Measurements from ENCODE around the gene FILIP1. TPM values are rescaled to one million over a fixed set of nuclear protein-coding genes. Genes with fewer than 3 reads are reported as not detected.

Gene FILIP1
- total and polyA plus RNA-seq, 2 donors from 2014 or later = 0.80 to 4.6 TPM

GRCh38 chr6:75539136-75539535 lies 45.5 kb upstream of the FILIP1 start:
- Histone ChIP-seq H3K4me3 (ENCODE audit: low read length in 3 of 3) (no peak overlapping the region), H3K4me1 (ENCODE audit: control insufficient read depth in 2 of 3, insufficient read depth in 2 of 3, low read depth in 1 of 3, low read length in 3 of 3) (no peaks in the 10 kb centered on the region), H3K9me3 (ENCODE audit: control insufficient read depth in 2 of 3, insufficient read depth in 1 of 3, low read length in 3 of 3) (no peaks in the 10 kb centered on the region), H3K36me3 (ENCODE audit: control insufficient read depth in 2 of 3, insufficient read depth in 3 of 3, low read length in 3 of 3) (no peaks in the 10 kb centered on the region), H3K9ac (ENCODE audit: low read length in 3 of 3) (no peak overlapping the region), H3K27ac (ENCODE audit: low read depth in 2 of 2, low read length in 2 of 2) (no peak overlapping the region), H3K27me3 (ENCODE audit: control insufficient read depth, insufficient read depth, low read length) (no peaks in the 10 kb centered on the region)
- intact Hi-C loops (cut with DNase I) = no loop called here
- DNase-seq (no peak), FAIRE-seq (no peak)
- TF ChIP-seq CTCF (IDR thresholded peaks at IDR 0.05; ENCODE audit: borderline replicate concordance, extremely low read depth, insufficient read depth) = no peak

DNA sequence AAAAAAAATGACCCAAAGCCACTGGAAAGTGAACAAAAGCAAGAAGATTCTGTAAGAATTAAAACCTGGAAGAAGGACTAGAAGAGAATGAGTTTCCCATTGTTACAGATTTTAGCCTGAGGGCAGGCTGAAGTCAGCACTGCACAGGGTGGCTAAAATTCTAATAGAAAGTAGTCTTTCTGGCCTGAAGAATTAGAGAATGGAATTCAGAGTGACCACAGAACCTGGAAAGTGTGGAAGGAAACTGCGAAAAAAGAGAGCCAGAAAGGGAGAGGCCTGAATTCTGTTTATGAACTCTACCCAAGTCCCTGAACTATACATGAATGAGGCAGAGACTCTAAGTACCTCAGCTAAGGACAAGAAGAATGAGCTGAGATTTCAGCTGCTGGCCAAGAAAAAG lies 38.9 kb upstream of the FILIP1 start:
- TF ChIP-seq CTCF (IDR thresholded peaks at IDR 0.05; ENCODE audit: borderline replicate concordance, extremely low read depth, insufficient read depth) = no peak
- Histone ChIP-seq H3K4me3 (ENCODE audit: low read length in 3 of 3) (no peak overlapping the region), H3K4me1 (ENCODE audit: control insufficient read depth in 2 of 3, insufficient read depth in 2 of 3, low read depth in 1 of 3, low read length in 3 of 3) (no peaks in the 10 kb centered on the region), H3K27me3 (ENCODE audit: control insufficient read depth, insufficient read depth, low read length) (no peaks in the 10 kb centered on the region), H3K36me3 (ENCODE audit: control insufficient read depth in 2 of 3, insufficient read depth in 3 of 3, low read length in 3 of 3) (no peaks in the 10 kb centered on the region), H3K27ac (ENCODE audit: low read depth in 2 of 2, low read length in 2 of 2) (no peak overlapping the region), H3K9ac (ENCODE audit: low read length in 3 of 3) (no peak overlapping the region), H3K9me3 (ENCODE audit: control insufficient read depth in 2 of 3, insufficient read depth in 1 of 3, low read length in 3 of 3) (no peaks in the 10 kb centered on the region)
- no peak for DNase-seq
- FAIRE-seq = no peak
- intact Hi-C loops (cut with DNase I) = no loop called here

- no peaks in the 10 kb centered on the region for H3K36me3 ChIP-seq (ENCODE audit: control insufficient read depth in 2 of 3, insufficient read depth in 3 of 3, low read length in 3 of 3)
- no peak overlapping the region for H3K9ac ChIP-seq (ENCODE audit: low read length in 3 of 3)
- intact Hi-C loops (cut with DNase I) = no loop called here
- no peak for FAIRE-seq
- no peak for DNase-seq
- H3K27me3 ChIP-seq (ENCODE audit: control insufficient read depth, insufficient read depth, low read length) = no peaks in the 10 kb centered on the region
- TF ChIP-seq CTCF (IDR thresholded peaks at IDR 0.05; ENCODE audit: borderline replicate concordance, extremely low read depth, insufficient read depth) = no peak
- H3K4me1 ChIP-seq (ENCODE audit: control insufficient read depth in 2 of 3, insufficient read depth in 2 of 3, low read depth in 1 of 3, low read length in 3 of 3) = no peaks in the 10 kb centered on the region
- no peaks in the 10 kb centered on the region for H3K9me3 ChIP-seq (ENCODE audit: control insufficient read depth in 2 of 3, insufficient read depth in 1 of 3, low read length in 3 of 3)
- H3K4me3 ChIP-seq (ENCODE audit: low read length in 3 of 3) = no peak overlapping the region
- no peak overlapping the region for H3K27ac ChIP-seq (ENCODE audit: low read depth in 2 of 2, low read length in 2 of 2)
These were observed 37.6 kb upstream of the FILIP1 start for GRCh38 chr6:75531174-75531573.

DNA sequence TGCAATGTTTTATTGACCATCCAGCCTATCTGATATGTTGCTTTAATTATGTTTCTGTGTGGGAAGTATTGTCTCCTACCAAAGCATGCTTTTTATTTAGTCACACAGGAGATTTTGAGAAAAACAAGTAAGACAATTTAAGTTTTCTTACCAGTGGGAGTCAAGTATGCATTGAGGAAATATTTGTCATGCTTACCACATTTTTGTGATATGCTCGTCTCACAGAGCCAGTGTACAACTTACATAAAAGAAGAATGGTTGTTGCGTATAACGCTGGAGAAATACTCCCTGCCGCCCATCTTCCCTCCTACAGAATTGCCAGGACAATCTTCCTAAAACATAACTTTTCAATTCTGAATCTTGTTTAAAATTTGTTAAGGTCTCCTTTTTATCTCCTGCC lies 37.1 kb upstream of the FILIP1 start:
- no peak overlapping the region for H3K27ac ChIP-seq (ENCODE audit: low read depth in 2 of 2, low read length in 2 of 2)
- no peak for DNase-seq
- FAIRE-seq = no peak
- no peak overlapping the region for H3K4me3 ChIP-seq (ENCODE audit: low read length in 3 of 3)
- no peaks in the 10 kb centered on the region for H3K27me3 ChIP-seq (ENCODE audit: control insufficient read depth, insufficient read depth, low read length)
- no peaks in the 10 kb centered on the region for H3K9me3 ChIP-seq (ENCODE audit: control insufficient read depth in 2 of 3, insufficient read depth in 1 of 3, low read length in 3 of 3)
- TF ChIP-seq CTCF (IDR thresholded peaks at IDR 0.05; ENCODE audit: borderline replicate concordance, extremely low read depth, insufficient read depth) = no peak
- H3K4me1 ChIP-seq (ENCODE audit: control insufficient read depth in 2 of 3, insufficient read depth in 2 of 3, low read depth in 1 of 3, low read length in 3 of 3) = no peaks in the 10 kb centered on the region
- H3K9ac ChIP-seq (ENCODE audit: low read length in 3 of 3) = no peak overlapping the region
- intact Hi-C loops (cut with DNase I) = no loop called here
- H3K36me3 ChIP-seq (ENCODE audit: control insufficient read depth in 2 of 3, insufficient read depth in 3 of 3, low read length in 3 of 3) = no peaks in the 10 kb centered on the region

All from kidney (tissue), 14 donors.